ENCODE results near the gene PPIL4. TPM values are rescaled to one million over a fixed set of nuclear protein-coding genes. Genes with fewer than 3 reads are reported as not detected.
A peak's percentile ranks its signal among the peaks of the same experiment; 100 is the strongest.

The PPIL4 gene
- total RNA-seq, 1 experiment from 2014 or later: 36.9 TPM

- Histone ChIP-seq H3K9ac (ENCODE audit: extremely low read depth, insufficient read length, low read length) (no peak overlapping the region), H2BK20ac (ENCODE audit: low read depth, low read length, poor library complexity, severe bottlenecking) (no peak overlapping the region), H3K4me2 (ENCODE audit: insufficient read depth, insufficient read length, low read length) (no peak overlapping the region), H3K27me3 (ENCODE audit: insufficient read depth, low read length) (no peaks in the 10 kb centered on the region), H3K23ac (ENCODE audit: insufficient read length, low read depth, low read length) (no peak overlapping the region), H4K20me1 (ENCODE audit: control insufficient read depth, insufficient read depth, insufficient read length) (no peaks in the 10 kb centered on the region), H3K9me3 (ENCODE audit: control insufficient read depth, low read depth, low read length) (no peaks in the 10 kb centered on the region), H3K14ac (ENCODE audit: insufficient read depth, low read length) (no peak overlapping the region), H2BK12ac (ENCODE audit: insufficient read length, low read depth, low read length) (no peak overlapping the region), H2BK5ac (ENCODE audit: insufficient read length, low read length) (no peak overlapping the region), H2BK120ac (ENCODE audit: low read depth, low read length, poor library complexity, severe bottlenecking) (no peak overlapping the region), H3K56ac (ENCODE audit: insufficient read length, low read depth, low read length) (no peak overlapping the region), H3K79me1 (ENCODE audit: insufficient read depth, low read depth, low read length, poor library complexity, severe bottlenecking) (no peaks in the 10 kb centered on the region), H3K27ac (ENCODE audit: insufficient read length, low read depth, low read length) (no peak overlapping the region), H4K5ac (ENCODE audit: insufficient read length, low read depth, low read length) (no peak overlapping the region), H2AFZ (ENCODE audit: low read length) (no peak overlapping the region), H2BK15ac (ENCODE audit: low read depth, low read length) (no peak overlapping the region), H3T11ph (ENCODE audit: low read length) (no peak overlapping the region), H3K4me1 (ENCODE audit: insufficient read depth, low read length) (no peaks in the 10 kb centered on the region), H2AK5ac (ENCODE audit: insufficient read length, low read length) (no peak overlapping the region), H3K18ac (ENCODE audit: insufficient read length, low read depth, low read length) (no peak overlapping the region), H3K4ac (ENCODE audit: low read depth, low read length) (no peak overlapping the region), H4K91ac (ENCODE audit: insufficient read length, low read depth, low read length) (no peak overlapping the region), H3K23me2 (ENCODE audit: insufficient read length, low read depth, low read length, poor library complexity, severe bottlenecking) (no peaks in the 10 kb centered on the region), H3K79me2 (ENCODE audit: insufficient read depth, low read length) (no peaks in the 10 kb centered on the region), H4K8ac (replicated peaks; ENCODE audit: insufficient read length, low read depth, low read length) (no peak overlapping the region)
- H3K9me3 Mint-ChIP-seq: no peaks in the 10 kb centered on the region; a peak in 1 of 5 replicates
- no peaks in the 10 kb centered on the region; a peak in 1 of 7 replicates for H3K36me3 Mint-ChIP-seq (ENCODE audit: insufficient read depth in 1 of 3, low read depth in 3 of 3)
- DNase-seq: peak; percentile 45
- TF ChIP-seq CTCF (conservative IDR thresholded peaks at IDR 0.05): peak; percentile 64
- H3K27ac Mint-ChIP-seq: no peak overlapping the region
- H3K27me3 Mint-ChIP-seq (ENCODE audit: low read depth): peaks cover 20% of the 10 kb centered on the region
- H3K4me3 Mint-ChIP-seq: no peak overlapping the region; a peak in 1 of 5 replicates
- peaks cover 2 to 7% of the 10 kb centered on the region in 2 experiments; a peak in 3 of 4 replicates for H3K4me1 Mint-ChIP-seq
- WGBS (ENCODE audit: extremely low coverage, insufficient read length, low lambda C conversion rate): no CpG with 5 or more reads among the region's 3 CpGs
Observed at GRCh38 chr6:149560736-149561135, 14.9 kb upstream of the PPIL4 start.

Measured in H9 (cell line).